Measurements from ENCODE around the gene PANX3.
"Not testable (repeated sequence)": the region's sequence is repeated elsewhere in the genome, so short reads cannot be mapped to it uniquely, and the experiment has no call there.

PANX3 gene

GRCh38 chr11:124592627-124593026 lies 18.6 kb upstream of the PANX3 start:
- no peak for FAIRE-seq
- DNase-seq (ENCODE audit: insufficient read length), result no peak
- TF ChIP-seq TAF1 (IDR thresholded peaks at IDR 0.05; ENCODE audit: borderline replicate concordance, low read depth, low read length) (no peak), POLR2A (IDR thresholded peaks at IDR 0.05; ENCODE audit: low read depth, low read length) (no peak), POLR2AphosphoS5 (IDR thresholded peaks at IDR 0.05; ENCODE audit: low read depth, low read length) (no peak)

GRCh38 chr11:124595302-124595701 lies 15.9 kb upstream of the PANX3 start:
- TF ChIP-seq TAF1 (IDR thresholded peaks at IDR 0.05; ENCODE audit: borderline replicate concordance, low read depth, low read length) (no peak), POLR2A (IDR thresholded peaks at IDR 0.05; ENCODE audit: low read depth, low read length) (no peak), POLR2AphosphoS5 (IDR thresholded peaks at IDR 0.05; ENCODE audit: low read depth, low read length) (no peak)
- no peak for DNase-seq (ENCODE audit: insufficient read length)
- no peak for FAIRE-seq

GRCh38 chr11:124597626-124598025 lies 13.6 kb upstream of the PANX3 start:
- TF ChIP-seq POLR2A (IDR thresholded peaks at IDR 0.05; ENCODE audit: low read depth, low read length), result no peak
- no peak for TF ChIP-seq POLR2AphosphoS5 (IDR thresholded peaks at IDR 0.05; ENCODE audit: low read depth, low read length)
- TF ChIP-seq TAF1 (IDR thresholded peaks at IDR 0.05; ENCODE audit: borderline replicate concordance, low read depth, low read length), result no peak
- no peak for FAIRE-seq
- no peak for DNase-seq (ENCODE audit: insufficient read length)

GRCh38 chr11:124600621-124601320 lies 10.5 kb upstream of the PANX3 start:
- FAIRE-seq (peak; percentile 57), DNase-seq (ENCODE audit: insufficient read length) (no peak)
- no peak for TF ChIP-seq POLR2AphosphoS5 (IDR thresholded peaks at IDR 0.05; ENCODE audit: low read depth, low read length)
- no peak for TF ChIP-seq TAF1 (IDR thresholded peaks at IDR 0.05; ENCODE audit: borderline replicate concordance, low read depth, low read length)
- TF ChIP-seq POLR2A (IDR thresholded peaks at IDR 0.05; ENCODE audit: low read depth, low read length), result no peak

- FAIRE-seq, result no peak
- no peak for DNase-seq (ENCODE audit: insufficient read length)
- TF ChIP-seq TAF1 (IDR thresholded peaks at IDR 0.05; ENCODE audit: borderline replicate concordance, low read depth, low read length), result no peak
Measured at GRCh38 chr11:124602193-124602592, 9.0 kb upstream of the PANX3 start.

- DNase-seq (ENCODE audit: insufficient read length); FAIRE-seq: not testable (repeated sequence)
Measured at GRCh38 chr11:124602723-124603122, 8.5 kb upstream of the PANX3 start.

GRCh38 chr11:124605719-124606118 lies 5.5 kb upstream of the PANX3 start:
- TF ChIP-seq POLR2AphosphoS5 (IDR thresholded peaks at IDR 0.05; ENCODE audit: low read depth, low read length) (no peak), POLR2A (IDR thresholded peaks at IDR 0.05; ENCODE audit: low read depth, low read length) (no peak), TAF1 (IDR thresholded peaks at IDR 0.05; ENCODE audit: borderline replicate concordance, low read depth, low read length) (no peak)
- DNase-seq (ENCODE audit: insufficient read length) (no peak), FAIRE-seq (no peak)

GRCh38 chr11:124608147-124608546 lies 3.1 kb upstream of the PANX3 start:
- TF ChIP-seq POLR2AphosphoS5 (IDR thresholded peaks at IDR 0.05; ENCODE audit: low read depth, low read length) (no peak), POLR2A (IDR thresholded peaks at IDR 0.05; ENCODE audit: low read depth, low read length) (no peak), TAF1 (IDR thresholded peaks at IDR 0.05; ENCODE audit: borderline replicate concordance, low read depth, low read length) (no peak)
- FAIRE-seq, result no peak

GRCh38 chr11:124610295-124610694 lies 933 bp upstream of the PANX3 start:
- no peak for DNase-seq (ENCODE audit: insufficient read length)
- no peak for TF ChIP-seq TAF1 (IDR thresholded peaks at IDR 0.05; ENCODE audit: borderline replicate concordance, low read depth, low read length)
- no peak for TF ChIP-seq POLR2AphosphoS5 (IDR thresholded peaks at IDR 0.05; ENCODE audit: low read depth, low read length)
- TF ChIP-seq POLR2A (IDR thresholded peaks at IDR 0.05; ENCODE audit: low read depth, low read length), result no peak
- FAIRE-seq, result no peak

More at GRCh38 chr11:124608147-124608546, 3.1 kb upstream of the PANX3 start:
- no peak for DNase-seq (ENCODE audit: insufficient read length)

- DNase-seq (ENCODE audit: insufficient read length) (no peak), FAIRE-seq (no peak)
Measured at GRCh38 chr11:124612045-124612444, 817 bp downstream of the PANX3 start.

GRCh38 chr11:124612567-124613246 lies 1.5 kb downstream of the PANX3 start:
- TF ChIP-seq POLR2AphosphoS5 (IDR thresholded peaks at IDR 0.05; ENCODE audit: low read depth, low read length) (no peak), POLR2A (IDR thresholded peaks at IDR 0.05; ENCODE audit: low read depth, low read length) (no peak), TAF1 (IDR thresholded peaks at IDR 0.05; ENCODE audit: borderline replicate concordance, low read depth, low read length) (no peak)
- FAIRE-seq (no peak), DNase-seq (ENCODE audit: insufficient read length) (no peak)

More at GRCh38 chr11:124612045-124612444, 817 bp downstream of the PANX3 start:
- no peak for TF ChIP-seq POLR2A (IDR thresholded peaks at IDR 0.05; ENCODE audit: low read depth, low read length)
- TF ChIP-seq TAF1 (IDR thresholded peaks at IDR 0.05; ENCODE audit: borderline replicate concordance, low read depth, low read length), result no peak
- no peak for TF ChIP-seq POLR2AphosphoS5 (IDR thresholded peaks at IDR 0.05; ENCODE audit: low read depth, low read length)

GRCh38 chr11:124618863-124619262 lies 7.6 kb downstream of the PANX3 start:
- DNase-seq (ENCODE audit: insufficient read length) (no peak), FAIRE-seq (no peak)
- TF ChIP-seq TAF1 (IDR thresholded peaks at IDR 0.05; ENCODE audit: borderline replicate concordance, low read depth, low read length), result no peak
- TF ChIP-seq POLR2AphosphoS5 (IDR thresholded peaks at IDR 0.05; ENCODE audit: low read depth, low read length), result no peak
- no peak for TF ChIP-seq POLR2A (IDR thresholded peaks at IDR 0.05; ENCODE audit: low read depth, low read length)
